GM21737 (cell line): ENCODE data around the gene SLC26A9.

ENCODE experiments used
- ATAC-seq: cut with Tn5 transposase; IDR thresholded peaks from one replicate; pipeline ENCODE4 v1.9.1; 2021; ENCODE audit warnings: mild to moderate bottlenecking, moderate library complexity; ENCODE audit not compliant: unreplicated experiment

The SLC26A9 gene

GRCh38 chr1:205973377-205974232 lies 30.3 kb upstream of the SLC26A9 start:
- ATAC-seq, result no peak

GRCh38 chr1:205972491-205973168 lies 29.4 kb upstream of the SLC26A9 start:
- ATAC-seq, result no peak

GRCh38 chr1:205972081-205972480 lies 28.8 kb upstream of the SLC26A9 start:
- no peak for ATAC-seq

GRCh38 chr1:205971082-205971481 lies 27.8 kb upstream of the SLC26A9 start:
- no peak for ATAC-seq

GRCh38 chr1:205970486-205970885 lies 27.2 kb upstream of the SLC26A9 start:
- no peak for ATAC-seq

- ATAC-seq, result no peak
Measured at GRCh38 chr1:205969229-205969628, 26.0 kb upstream of the SLC26A9 start.

- ATAC-seq, result no peak
Measured at GRCh38 chr1:205967554-205968335, 24.5 kb upstream of the SLC26A9 start.

- ATAC-seq, result no peak
Measured at GRCh38 chr1:205965036-205965884, 22.0 kb upstream of the SLC26A9 start.

- no peak for ATAC-seq
Measured at GRCh38 chr1:205963352-205964155, 20.3 kb upstream of the SLC26A9 start.

GRCh38 chr1:205962821-205963221 lies 19.6 kb upstream of the SLC26A9 start:
- ATAC-seq, result no peak

GRCh38 chr1:205961991-205962820 lies 18.9 kb upstream of the SLC26A9 start:
- ATAC-seq, result no peak

- no peak for ATAC-seq
Measured at GRCh38 chr1:205961405-205961804, 18.1 kb upstream of the SLC26A9 start.

GRCh38 chr1:205959789-205960188 lies 16.5 kb upstream of the SLC26A9 start:
- ATAC-seq, result no peak

- no peak for ATAC-seq
Measured at GRCh38 chr1:205955499-205955898, 12.2 kb upstream of the SLC26A9 start.

GRCh38 chr1:205954819-205955404 lies 11.7 kb upstream of the SLC26A9 start:
- no peak for ATAC-seq

- ATAC-seq, result no peak
Measured at GRCh38 chr1:205951746-205952145, 8.5 kb upstream of the SLC26A9 start.

GRCh38 chr1:205950826-205951549 lies 7.7 kb upstream of the SLC26A9 start:
- ATAC-seq, result no peak

- no peak for ATAC-seq
Measured at GRCh38 chr1:205950280-205950679, 7.0 kb upstream of the SLC26A9 start.
